Cerebellar nuclear complex (tissue), 1 donor: ENCODE data around the gene MMRN2.
"Not testable (repeated sequence)": the region's sequence is repeated elsewhere in the genome, so short reads cannot be mapped to it uniquely, and the experiment has no call there.

ENCODE experiments used
- DNase-seq, 2 experiments: peaks; one replicate each; lab custom pipeline; 2025; lab: John Stamatoyannopoulos, UW

MMRN2 gene

DNA sequence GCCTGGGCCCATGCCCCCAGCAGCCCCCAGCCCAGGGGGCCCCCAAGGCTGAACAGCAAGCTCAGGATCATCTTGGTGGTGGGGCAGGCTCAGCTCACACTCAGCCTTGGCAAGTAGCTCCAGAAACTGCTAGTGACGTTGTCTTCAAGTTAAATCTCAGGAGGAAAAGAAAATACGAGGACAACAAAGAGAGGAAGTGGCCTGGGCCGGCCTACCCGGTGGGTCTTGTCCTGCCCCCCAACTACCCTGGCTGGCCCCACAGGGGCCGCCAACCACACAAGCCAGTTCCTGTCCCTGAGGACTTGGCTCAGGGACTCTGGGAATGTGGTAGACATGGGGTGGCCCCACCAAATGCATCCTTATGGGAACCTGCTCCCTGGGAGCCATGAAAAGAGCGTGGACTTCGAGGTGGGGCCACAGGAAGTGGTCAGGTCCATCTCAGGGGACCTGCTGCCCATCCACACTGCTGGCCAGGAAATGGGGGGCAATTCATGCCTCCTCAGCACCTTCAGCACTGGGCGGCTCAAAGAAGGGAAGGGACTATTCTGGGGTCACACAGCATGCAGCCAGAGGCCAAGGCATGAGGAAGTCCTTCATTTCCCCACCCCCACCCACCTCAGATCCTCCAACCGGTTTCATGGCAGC is at the start of gene MMRN2:
Gene MMRN2, minus strand, starts transcription at position 145 of the 645 bp plus-strand sequence. Its CDS starts 74 bp downstream, at position 71.
- no peak for DNase-seq

DNA sequence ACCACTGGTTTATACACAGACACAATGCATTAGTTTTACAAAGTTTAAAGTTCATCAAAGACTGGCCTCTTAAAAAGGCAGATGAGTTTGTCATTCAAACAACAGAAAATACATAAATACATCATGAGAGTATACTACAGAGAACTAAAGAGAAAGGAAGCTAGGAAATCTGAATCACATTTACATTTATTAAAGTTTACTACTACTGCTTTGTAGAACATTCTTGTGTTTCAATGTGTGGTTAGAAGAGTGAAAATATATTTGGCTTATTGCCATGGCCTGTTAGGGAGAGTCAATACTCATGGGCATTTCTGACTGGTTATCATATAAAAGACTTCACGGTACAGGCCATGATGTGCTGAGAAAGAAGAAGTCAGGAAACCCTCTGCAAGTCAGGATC is 49.7 kb upstream of the MMRN2 start:
- not testable (repeated sequence) for DNase-seq

DNA sequence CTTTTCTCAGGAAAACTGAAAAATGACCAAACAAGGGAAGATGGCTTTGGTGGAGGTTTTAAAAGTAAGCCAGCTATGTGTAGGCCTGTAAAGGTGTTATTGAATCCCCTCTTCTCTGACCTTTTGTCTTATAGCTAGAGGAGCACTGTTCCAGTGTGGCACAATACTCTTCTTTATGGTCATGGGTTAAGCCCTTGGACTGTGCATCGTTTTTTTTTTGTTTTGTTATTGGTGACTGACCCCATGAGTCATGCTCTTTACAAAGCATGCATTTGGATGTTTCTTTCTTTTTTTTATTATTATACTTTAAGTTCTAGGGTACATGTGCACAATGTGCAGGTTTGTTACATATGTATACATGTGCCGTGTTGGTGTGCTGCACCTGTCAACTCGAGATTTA is 43.1 kb upstream of the MMRN2 start:
- no peak for DNase-seq

- not testable (repeated sequence) for DNase-seq
Observed at GRCh38 chr10:86999802-87000403, 42.5 kb upstream of the MMRN2 start.

DNA sequence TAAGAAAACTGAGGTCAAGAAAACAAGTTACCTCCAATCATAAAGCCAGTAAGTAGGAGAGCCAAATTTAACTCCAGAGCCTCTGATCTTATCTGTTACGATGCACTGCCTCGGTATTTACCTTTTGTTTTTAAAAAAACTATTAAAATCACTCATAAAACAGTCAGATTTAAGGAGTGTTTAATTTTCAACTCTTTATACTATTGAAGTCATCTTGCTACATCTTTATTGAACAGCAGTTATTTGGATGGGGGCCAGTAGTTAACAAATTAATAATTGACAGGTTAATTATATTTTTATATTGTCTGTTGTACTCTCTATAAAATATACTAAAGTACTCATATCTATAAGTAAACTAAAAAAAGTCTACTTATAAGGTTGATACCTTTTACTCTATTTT is 35.5 kb upstream of the MMRN2 start:
- DNase-seq, result no peak

- DNase-seq, result no peak
Observed at GRCh38 chr10:86992456-86992855, 35.0 kb upstream of the MMRN2 start.

GRCh38 chr10:86991362-86991761 is 33.9 kb upstream of the MMRN2 start:
- not testable (repeated sequence) for DNase-seq

DNA sequence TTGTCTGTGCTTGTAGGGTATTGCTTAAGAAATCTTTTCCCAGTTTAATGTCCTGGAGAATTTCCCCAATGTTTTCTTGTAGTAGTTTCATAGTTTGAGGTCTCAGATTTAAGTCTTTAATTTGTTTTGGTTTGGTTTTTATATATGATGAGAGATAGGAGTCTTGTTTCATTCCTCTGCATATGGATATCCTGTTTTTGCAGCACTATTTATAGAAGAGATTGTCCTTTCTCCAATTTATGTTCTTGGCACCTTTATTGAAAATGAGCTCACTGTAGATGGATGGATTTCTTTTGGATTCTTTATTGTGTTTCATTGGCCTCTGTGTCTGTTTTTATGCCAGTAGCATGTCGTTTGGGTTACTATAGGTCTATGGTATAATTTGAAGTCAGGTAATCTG is 31.1 kb upstream of the MMRN2 start:
- no peak for DNase-seq

DNA sequence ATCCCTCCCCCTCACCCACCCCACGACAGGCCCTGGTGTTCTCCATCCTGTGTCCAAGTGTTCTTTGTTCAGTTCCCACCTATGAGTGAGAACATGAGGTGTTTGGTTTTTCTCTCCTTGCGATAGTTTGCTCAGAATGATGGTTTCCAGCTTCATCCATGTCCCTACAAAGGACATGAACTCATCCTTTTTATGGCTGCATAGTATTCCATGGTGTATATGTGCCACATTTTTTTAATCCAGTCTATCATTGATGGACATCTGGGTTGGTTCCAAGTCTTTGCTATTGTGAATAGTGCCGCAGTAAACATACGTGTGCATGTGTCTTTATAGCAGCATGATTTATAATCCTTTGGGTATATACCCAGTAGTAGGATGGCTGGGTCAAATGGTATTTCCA is 27.1 kb upstream of the MMRN2 start:
- not testable (repeated sequence) for DNase-seq

DNA sequence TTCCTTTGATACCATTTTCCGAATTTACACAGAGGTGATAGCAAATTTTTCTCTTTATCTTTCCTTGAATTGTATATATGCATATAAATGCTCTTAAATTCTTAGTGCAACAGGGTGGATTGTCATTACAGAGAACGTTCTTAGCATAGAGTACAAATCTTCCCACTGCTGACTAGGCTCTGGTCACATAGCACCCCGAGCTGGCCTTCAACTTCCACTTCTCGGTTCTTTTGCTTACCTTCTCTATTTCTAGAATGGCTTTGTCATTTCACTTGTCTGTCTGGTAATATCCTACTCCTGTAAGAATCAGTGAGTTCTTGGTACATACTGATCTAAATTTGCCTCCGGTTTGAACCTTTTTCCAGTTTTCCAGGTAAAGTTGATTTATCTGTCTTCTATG is 24.3 kb upstream of the MMRN2 start:
- no peak for DNase-seq

DNA sequence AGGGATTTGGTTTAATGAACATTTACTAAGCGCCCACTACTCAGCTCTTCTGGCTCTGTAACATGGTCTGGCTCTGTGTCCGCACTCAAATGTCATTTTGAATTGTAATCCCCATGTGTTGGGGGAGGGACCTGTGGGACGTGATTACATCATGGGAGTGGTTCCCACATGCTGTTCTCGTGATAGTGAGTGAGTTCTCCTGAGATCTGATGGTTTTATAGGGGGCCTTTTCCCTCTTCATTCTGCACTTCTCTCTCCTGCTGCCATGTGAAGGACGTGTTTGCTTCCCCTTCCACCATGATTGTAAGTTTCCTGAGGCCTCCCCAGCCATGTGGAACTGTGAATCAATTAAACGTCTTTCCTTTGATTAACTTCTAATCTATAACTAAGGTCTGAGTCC is 23.6 kb upstream of the MMRN2 start:
- DNase-seq, result not testable (repeated sequence)

DNA sequence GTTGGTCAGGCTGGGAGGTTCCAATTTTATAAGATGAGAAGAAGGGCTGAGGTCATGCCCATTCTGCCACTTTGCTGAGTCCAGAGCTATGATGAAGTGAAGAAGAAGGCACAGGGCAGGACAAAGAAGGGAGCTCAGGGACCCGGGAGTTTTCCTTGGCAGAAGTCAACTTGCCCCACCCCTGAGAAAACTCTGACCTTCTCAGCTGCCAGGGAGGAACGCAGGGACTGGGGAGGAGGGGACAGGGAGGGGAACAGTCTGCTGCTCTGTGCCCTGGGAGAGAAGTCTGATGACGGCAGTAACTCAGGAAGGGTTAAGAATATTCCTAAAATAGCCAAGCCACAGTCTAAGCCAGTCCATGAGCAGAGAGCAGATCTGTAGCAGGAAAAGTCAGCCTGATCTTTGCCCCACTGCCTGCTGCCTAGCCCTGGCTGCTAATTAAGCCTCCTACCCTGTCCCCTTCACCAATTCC is 22.6 kb upstream of the MMRN2 start:
- DNase-seq, result no peak

- no peak for DNase-seq
Observed at GRCh38 chr10:86979296-86979818, 21.9 kb upstream of the MMRN2 start.

DNA sequence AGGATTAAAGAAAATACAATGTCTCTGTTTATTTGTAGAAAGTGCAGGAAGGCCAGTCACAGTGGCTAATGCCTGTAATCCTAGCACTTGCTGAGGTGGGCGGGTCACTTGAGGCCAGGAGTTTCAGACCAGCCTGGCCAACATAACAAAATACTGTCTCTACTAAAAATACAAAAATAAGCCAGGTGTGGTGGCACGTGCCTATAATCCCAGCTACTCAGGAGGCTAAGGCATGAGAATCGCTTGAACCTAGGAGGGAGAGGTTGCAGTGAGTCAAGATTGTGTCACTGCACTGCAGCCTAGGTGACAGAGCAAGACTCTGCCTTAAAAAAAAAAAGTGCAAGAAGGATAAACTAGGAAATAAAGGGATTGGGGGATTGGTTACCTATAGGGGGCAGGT is 21.0 kb upstream of the MMRN2 start:
- DNase-seq, result not testable (repeated sequence)

GRCh38 chr10:86976362-86977056 is 19.1 kb upstream of the MMRN2 start:
- no peak for DNase-seq

- no peak for DNase-seq
Observed at GRCh38 chr10:86974484-86974883, 17.1 kb upstream of the MMRN2 start.

- no peak for DNase-seq
Observed at GRCh38 chr10:86972613-86973380, 15.4 kb upstream of the MMRN2 start.

DNA sequence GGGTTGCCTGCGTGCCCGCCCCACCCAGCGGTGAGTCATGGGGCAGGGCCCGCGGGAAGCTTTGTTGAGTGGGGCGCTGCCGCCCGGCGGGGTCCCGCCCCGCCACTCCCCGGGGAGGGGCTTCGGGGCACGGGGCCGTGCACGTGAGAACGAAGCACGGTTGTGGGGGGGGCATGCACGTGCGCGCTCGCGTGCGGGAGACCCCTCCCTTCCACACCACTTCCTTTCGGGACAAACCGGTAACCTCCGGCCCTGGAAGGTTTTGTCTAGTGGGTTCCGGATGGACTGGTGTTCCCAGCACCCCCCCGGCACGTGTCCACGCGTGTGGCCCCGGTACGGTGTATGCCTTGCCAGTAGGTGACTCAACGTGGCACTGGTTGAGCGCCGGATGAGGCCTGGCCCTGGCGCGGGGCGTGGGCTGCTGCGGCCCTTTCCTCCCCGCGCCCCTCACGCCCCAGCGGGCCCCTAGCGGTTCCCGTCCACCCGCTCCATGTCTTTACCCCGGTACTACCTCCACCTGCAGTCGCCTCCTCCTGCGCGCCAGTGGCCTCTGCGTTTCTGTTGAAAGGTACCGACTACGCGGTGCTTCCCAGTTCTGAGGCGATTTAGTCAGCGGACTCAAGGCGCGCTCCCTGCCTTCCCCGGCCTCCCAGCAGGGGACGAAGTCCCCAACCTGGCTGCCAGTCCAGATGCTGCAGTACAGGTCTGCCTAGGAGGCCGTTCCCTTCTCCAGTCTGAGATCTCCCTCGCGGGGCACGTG is 14.0 kb upstream of the MMRN2 start:
- DNase-seq, result no peak

DNA sequence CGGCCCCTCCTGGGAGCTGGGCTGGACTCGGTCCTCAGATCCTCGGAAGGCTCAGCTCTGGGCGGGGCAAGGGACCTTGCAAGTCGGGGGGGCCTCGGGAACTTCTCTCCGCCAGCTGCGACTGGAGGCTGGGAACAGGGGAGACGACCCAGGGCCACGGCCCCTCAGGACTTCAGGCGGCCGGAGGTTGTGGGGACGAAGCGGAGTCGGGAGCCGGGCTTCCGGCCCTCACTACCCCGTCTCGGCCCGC is 13.5 kb upstream of the MMRN2 start:
- DNase-seq, result no peak

DNA sequence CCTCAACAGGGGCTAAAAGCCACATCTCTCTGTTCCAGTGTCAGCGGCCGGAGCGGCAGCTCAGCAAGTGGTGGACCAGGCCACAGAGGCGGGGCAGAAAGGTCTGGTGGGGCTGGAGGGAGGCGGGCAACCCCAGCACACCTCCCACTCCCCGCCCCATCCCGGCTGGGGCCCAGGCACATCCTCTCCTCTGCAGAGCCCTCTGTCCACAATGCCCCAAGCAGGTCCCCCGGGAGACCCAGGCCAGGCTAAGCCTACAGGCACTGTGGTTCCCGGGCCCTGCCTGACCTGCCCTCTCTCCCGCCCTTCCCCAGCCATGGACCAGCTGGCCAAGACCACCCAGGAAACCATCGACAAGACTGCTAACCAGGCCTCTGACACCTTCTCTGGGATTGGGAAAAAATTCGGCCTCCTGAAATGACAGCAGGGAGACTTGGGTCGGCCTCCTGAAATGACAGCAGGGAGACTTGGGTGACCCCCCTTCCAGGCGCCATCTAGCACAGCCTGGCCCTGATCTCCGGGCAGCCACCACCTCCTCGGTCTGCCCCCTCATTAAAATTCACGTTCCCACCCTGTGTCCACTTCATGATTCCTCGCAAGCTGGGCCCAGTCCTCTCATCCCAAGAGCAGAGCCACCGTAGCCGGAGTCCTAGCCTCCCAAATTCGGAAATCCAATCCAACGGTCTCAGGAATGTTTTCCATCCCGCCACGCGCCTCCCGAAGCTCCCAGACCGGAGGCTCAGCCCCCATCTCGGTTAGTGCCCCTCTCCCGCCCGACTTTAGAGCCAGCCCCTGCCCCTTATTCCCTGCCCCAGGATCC is 13.0 kb upstream of the MMRN2 start:
- DNase-seq, result no peak
